ENCODE measurements around the gene TMEM222.

- TF ChIP-seq, protein P1, sequence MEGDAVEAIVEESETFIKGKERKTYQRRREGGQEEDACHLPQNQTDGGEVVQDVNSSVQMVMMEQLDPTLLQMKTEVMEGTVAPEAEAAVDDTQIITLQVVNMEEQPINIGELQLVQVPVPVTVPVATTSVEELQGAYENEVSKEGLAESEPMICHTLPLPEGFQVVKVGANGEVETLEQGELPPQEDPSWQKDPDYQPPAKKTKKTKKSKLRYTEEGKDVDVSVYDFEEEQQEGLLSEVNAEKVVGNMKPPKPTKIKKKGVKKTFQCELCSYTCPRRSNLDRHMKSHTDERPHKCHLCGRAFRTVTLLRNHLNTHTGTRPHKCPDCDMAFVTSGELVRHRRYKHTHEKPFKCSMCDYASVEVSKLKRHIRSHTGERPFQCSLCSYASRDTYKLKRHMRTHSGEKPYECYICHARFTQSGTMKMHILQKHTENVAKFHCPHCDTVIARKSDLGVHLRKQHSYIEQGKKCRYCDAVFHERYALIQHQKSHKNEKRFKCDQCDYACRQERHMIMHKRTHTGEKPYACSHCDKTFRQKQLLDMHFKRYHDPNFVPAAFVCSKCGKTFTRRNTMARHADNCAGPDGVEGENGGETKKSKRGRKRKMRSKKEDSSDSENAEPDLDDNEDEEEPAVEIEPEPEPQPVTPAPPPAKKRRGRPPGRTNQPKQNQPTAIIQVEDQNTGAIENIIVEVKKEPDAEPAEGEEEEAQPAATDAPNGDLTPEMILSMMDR (conservative IDR thresholded peaks at IDR 0.05; ENCODE audit: low read length), result no peak
- no peak for TF ChIP-seq EZH2phosphoT487 (IDR thresholded peaks at IDR 0.05; ENCODE audit: borderline replicate concordance)
These were observed 61.2 kb downstream of the TMEM222 start, which contains the start of gene CD164L2 for GRCh38 chr1:27383039-27383605.

Data from Loucy (cell line).